ENCODE measurements around the gene OR2A1. TPM values are rescaled to one million over a fixed set of nuclear protein-coding genes. Genes with fewer than 3 reads are reported as not detected.
"Not testable (repeated sequence)": the region's sequence is repeated elsewhere in the genome, so short reads cannot be mapped to it uniquely, and the experiment has no call there.

OR2A1 gene
- total and polyA plus RNA-seq, 3 experiments from 2014 or later, result not detected

DNA sequence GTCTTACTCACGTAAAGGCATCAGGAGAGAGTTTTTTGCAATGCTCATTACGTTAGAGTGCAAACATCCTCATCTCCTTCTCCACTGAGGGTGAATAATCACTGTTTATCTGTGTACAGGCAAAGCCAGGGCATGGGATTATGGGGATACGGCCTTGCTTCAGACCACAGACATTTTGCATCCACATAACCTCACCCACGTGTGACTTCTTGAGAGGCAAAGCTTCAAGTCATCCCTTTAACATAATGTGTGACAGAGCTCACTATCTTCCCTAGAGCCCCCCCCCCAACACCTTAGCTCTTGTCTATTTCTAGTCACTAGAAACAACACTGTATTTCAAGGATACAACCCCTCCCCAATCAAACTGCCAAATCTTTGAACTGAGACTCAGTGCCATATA is 20.6 kb upstream of the OR2A1 start:
- CTCF ChIA-PET; H3K27me3 ChIP-seq (ENCODE audit: insufficient read depth, low read length, poor library complexity, severe bottlenecking); H3K36me3 ChIP-seq (ENCODE audit: insufficient read depth, low read length); H3K9me3 Mint-ChIP-seq; POLR2A ChIA-PET; H3K4me1 ChIP-seq (ENCODE audit: insufficient read depth, low read length); H3K9me3 ChIP-seq (ENCODE audit: low read length); H3K36me3 Mint-ChIP-seq; H3K27ac Mint-ChIP-seq; H3K4me3 Mint-ChIP-seq; H3K4me3 ChIP-seq (ENCODE audit: low read length); H3K27ac ChIP-seq (ENCODE audit: low read depth, low read length); H3K4me1 Mint-ChIP-seq; H3K27me3 Mint-ChIP-seq: not testable (repeated sequence)
- peak in 1 of 5 donors; percentile 8 for DNase-seq

GRCh38 chr7:144292384-144293161 is 19.6 kb upstream of the OR2A1 start:
- POLR2A ChIA-PET, CTCF ChIA-PET: not testable (repeated sequence)

GRCh38 chr7:144293794-144294499 is 18.3 kb upstream of the OR2A1 start:
- CTCF ChIA-PET; H3K27me3 ChIP-seq (ENCODE audit: insufficient read depth, low read length, poor library complexity, severe bottlenecking); H3K27ac Mint-ChIP-seq; H3K4me3 ChIP-seq (ENCODE audit: low read length); H3K4me1 Mint-ChIP-seq; H3K27me3 Mint-ChIP-seq; H3K4me1 ChIP-seq (ENCODE audit: insufficient read depth, low read length); H3K9me3 Mint-ChIP-seq; POLR2A ChIA-PET; H3K36me3 Mint-ChIP-seq; H3K9me3 ChIP-seq (ENCODE audit: low read length); H3K36me3 ChIP-seq (ENCODE audit: insufficient read depth, low read length); H3K27ac ChIP-seq (ENCODE audit: low read depth, low read length); H3K4me3 Mint-ChIP-seq: not testable (repeated sequence)
- DNase-seq, result peak in 1 of 5 donors; percentile 39

More at GRCh38 chr7:144292384-144293161, 19.6 kb upstream of the OR2A1 start:
- not testable (repeated sequence) for H3K4me1 Mint-ChIP-seq; H3K36me3 ChIP-seq (ENCODE audit: insufficient read depth, low read length); H3K27ac ChIP-seq (ENCODE audit: low read depth, low read length); H3K27ac Mint-ChIP-seq; H3K27me3 Mint-ChIP-seq; H3K4me1 ChIP-seq (ENCODE audit: insufficient read depth, low read length); H3K9me3 Mint-ChIP-seq; H3K4me3 ChIP-seq (ENCODE audit: low read length); H3K27me3 ChIP-seq (ENCODE audit: insufficient read depth, low read length, poor library complexity, severe bottlenecking); H3K9me3 ChIP-seq (ENCODE audit: low read length); H3K36me3 Mint-ChIP-seq
- DNase-seq, result peak in 1 of 5 donors; percentile 11
- H3K4me3 Mint-ChIP-seq, result peak overlapping the region in 1 of 7 donors; percentile 50

GRCh38 chr7:144302578-144303303 is 9.5 kb upstream of the OR2A1 start:
- H3K27me3 ChIP-seq (ENCODE audit: insufficient read depth, low read length, poor library complexity, severe bottlenecking); H3K36me3 Mint-ChIP-seq; POLR2A ChIA-PET; H3K9me3 Mint-ChIP-seq; DNase-seq; H3K9me3 ChIP-seq (ENCODE audit: low read length); H3K4me1 Mint-ChIP-seq; H3K27ac Mint-ChIP-seq; H3K27ac ChIP-seq (ENCODE audit: low read depth, low read length); H3K4me1 ChIP-seq (ENCODE audit: insufficient read depth, low read length); CTCF ChIA-PET; H3K4me3 Mint-ChIP-seq; H3K27me3 Mint-ChIP-seq; H3K36me3 ChIP-seq (ENCODE audit: insufficient read depth, low read length); H3K4me3 ChIP-seq (ENCODE audit: low read length): not testable (repeated sequence)

DNA sequence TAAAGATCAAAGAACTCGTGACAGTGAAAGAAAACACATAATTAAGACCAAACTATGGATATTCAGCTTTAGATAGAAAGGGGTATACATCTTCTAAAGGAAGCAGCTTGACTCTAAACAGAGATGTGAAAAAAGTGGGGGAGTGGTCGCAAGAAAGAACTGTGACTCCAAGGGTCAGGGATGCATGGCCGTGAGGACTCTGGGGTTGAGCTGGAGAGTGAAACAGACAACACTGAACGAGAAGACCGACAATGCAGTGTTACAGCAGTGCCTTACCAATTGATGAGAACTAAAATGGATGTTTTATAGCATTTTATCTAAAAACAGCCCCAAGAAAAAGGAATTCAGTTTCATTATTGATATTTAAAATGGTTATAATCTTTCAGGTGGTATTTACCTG is 8.6 kb upstream of the OR2A1 start:
- H3K27me3 Mint-ChIP-seq; H3K4me3 ChIP-seq (ENCODE audit: low read length); H3K4me3 Mint-ChIP-seq; H3K36me3 Mint-ChIP-seq; DNase-seq; H3K27me3 ChIP-seq (ENCODE audit: insufficient read depth, low read length, poor library complexity, severe bottlenecking); H3K9me3 ChIP-seq (ENCODE audit: low read length); H3K4me1 Mint-ChIP-seq; H3K36me3 ChIP-seq (ENCODE audit: insufficient read depth, low read length); CTCF ChIA-PET; POLR2A ChIA-PET; H3K27ac Mint-ChIP-seq; H3K4me1 ChIP-seq (ENCODE audit: insufficient read depth, low read length); H3K9me3 Mint-ChIP-seq; H3K27ac ChIP-seq (ENCODE audit: low read depth, low read length): not testable (repeated sequence)

GRCh38 chr7:144305156-144305555 is 7.1 kb upstream of the OR2A1 start:
- H3K4me3 Mint-ChIP-seq; H3K4me1 Mint-ChIP-seq; H3K9me3 Mint-ChIP-seq; CTCF ChIA-PET; H3K36me3 Mint-ChIP-seq; H3K27ac ChIP-seq (ENCODE audit: low read depth, low read length); H3K27me3 ChIP-seq (ENCODE audit: insufficient read depth, low read length, poor library complexity, severe bottlenecking); H3K27ac Mint-ChIP-seq; POLR2A ChIA-PET; H3K4me3 ChIP-seq (ENCODE audit: low read length); H3K4me1 ChIP-seq (ENCODE audit: insufficient read depth, low read length); H3K9me3 ChIP-seq (ENCODE audit: low read length); H3K27me3 Mint-ChIP-seq; H3K36me3 ChIP-seq (ENCODE audit: insufficient read depth, low read length); DNase-seq: not testable (repeated sequence)

DNA sequence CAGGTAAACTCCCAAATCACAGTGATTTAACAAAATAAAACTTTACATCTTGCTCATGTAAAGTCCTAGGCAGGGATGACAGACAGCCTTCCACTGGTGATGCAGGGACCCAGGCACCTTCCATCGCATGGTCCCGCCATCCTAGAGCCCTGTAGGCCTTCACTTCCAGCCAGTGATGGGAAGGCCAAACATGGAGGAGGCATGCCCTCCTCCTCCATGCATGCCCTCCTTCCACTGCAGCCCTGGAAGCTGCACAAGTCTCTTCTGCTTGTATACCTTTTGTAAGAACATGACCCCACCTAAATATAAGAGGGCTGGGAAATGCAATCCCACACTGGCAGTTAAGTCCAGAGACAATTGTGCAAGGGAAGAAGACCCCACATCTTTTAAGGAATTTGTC is 2.5 kb upstream of the OR2A1 start:
- DNase-seq; H3K4me1 Mint-ChIP-seq; H3K36me3 Mint-ChIP-seq; H3K4me1 ChIP-seq (ENCODE audit: insufficient read depth, low read length); H3K27me3 ChIP-seq (ENCODE audit: insufficient read depth, low read length, poor library complexity, severe bottlenecking); CTCF ChIA-PET; H3K36me3 ChIP-seq (ENCODE audit: insufficient read depth, low read length); H3K27me3 Mint-ChIP-seq; POLR2A ChIA-PET; H3K9me3 Mint-ChIP-seq; H3K4me3 Mint-ChIP-seq; H3K27ac ChIP-seq (ENCODE audit: low read depth, low read length); H3K9me3 ChIP-seq (ENCODE audit: low read length); H3K27ac Mint-ChIP-seq; H3K4me3 ChIP-seq (ENCODE audit: low read length): not testable (repeated sequence)

GRCh38 chr7:144311218-144311617 is 1.0 kb upstream of the OR2A1 start:
- DNase-seq; POLR2A ChIA-PET; H3K27me3 ChIP-seq (ENCODE audit: insufficient read depth, low read length, poor library complexity, severe bottlenecking); H3K4me1 Mint-ChIP-seq; H3K36me3 ChIP-seq (ENCODE audit: insufficient read depth, low read length); H3K27me3 Mint-ChIP-seq; H3K4me3 Mint-ChIP-seq; H3K36me3 Mint-ChIP-seq; H3K9me3 ChIP-seq (ENCODE audit: low read length); H3K27ac ChIP-seq (ENCODE audit: low read depth, low read length); H3K4me1 ChIP-seq (ENCODE audit: insufficient read depth, low read length); H3K27ac Mint-ChIP-seq; H3K9me3 Mint-ChIP-seq; CTCF ChIA-PET; H3K4me3 ChIP-seq (ENCODE audit: low read length): not testable (repeated sequence)

Measured in CD8-positive, alpha-beta memory T cell (primary cell).